ENCODE measurements around the gene ADAMTSL2.

ADAMTSL2 gene

DNA sequence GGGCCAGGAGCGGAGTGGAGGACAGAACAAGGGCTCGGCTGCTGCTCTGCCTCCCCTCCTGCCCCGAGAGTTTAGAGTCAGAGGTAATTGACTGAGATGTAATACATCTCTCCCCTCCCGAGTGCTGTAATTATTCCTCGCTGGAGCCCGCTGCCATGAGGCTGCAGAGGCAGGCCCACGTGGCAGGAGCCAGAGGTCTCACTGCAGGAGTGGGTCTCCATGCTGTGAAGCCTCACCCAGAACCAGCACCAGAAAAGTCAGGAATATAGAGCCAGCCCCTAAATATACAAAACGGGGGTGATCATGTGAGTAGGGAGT lies 72.2 kb downstream of the ADAMTSL2 start:
- no peaks in the 10 kb centered on the region for H3K4me1 Mint-ChIP-seq (ENCODE audit: low read depth)
- H3K27ac Mint-ChIP-seq = no peak overlapping the region
- no peaks in the 10 kb centered on the region for H3K36me3 Mint-ChIP-seq (ENCODE audit: low read depth)
- peaks cover 29% of the 10 kb centered on the region for H3K27me3 Mint-ChIP-seq (ENCODE audit: low read depth)
- no peak overlapping the region for H3K4me3 Mint-ChIP-seq
- no peaks in the 10 kb centered on the region for H3K9me3 Mint-ChIP-seq

DNA sequence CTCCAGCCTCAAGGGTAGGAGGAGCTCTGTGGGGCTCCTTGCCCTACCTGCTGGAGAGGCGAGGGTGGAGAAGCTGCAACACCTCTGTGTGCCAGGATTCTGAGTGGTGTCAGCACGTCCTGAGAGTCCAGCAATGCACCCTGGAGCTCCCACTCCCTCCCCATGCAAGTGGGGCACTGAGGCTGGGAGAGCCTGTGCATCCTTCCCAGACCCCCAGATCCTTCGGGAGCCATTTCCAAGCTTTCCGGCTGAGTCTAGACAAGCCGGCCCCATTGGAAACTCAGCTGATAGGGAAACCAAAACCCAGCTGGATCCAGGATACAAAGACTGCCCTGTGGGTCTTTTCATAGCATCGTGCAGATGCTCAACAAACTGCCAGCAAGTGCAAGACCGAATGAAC lies 72.9 kb downstream of the ADAMTSL2 start:
- no peaks in the 10 kb centered on the region for H3K9me3 Mint-ChIP-seq
- no peaks in the 10 kb centered on the region for H3K36me3 Mint-ChIP-seq (ENCODE audit: low read depth)
- no peaks in the 10 kb centered on the region for H3K4me1 Mint-ChIP-seq (ENCODE audit: low read depth)
- no peak overlapping the region for H3K27ac Mint-ChIP-seq
- H3K27me3 Mint-ChIP-seq (ENCODE audit: low read depth) = peaks cover 31% of the 10 kb centered on the region
- no peak overlapping the region for H3K4me3 Mint-ChIP-seq

DNA sequence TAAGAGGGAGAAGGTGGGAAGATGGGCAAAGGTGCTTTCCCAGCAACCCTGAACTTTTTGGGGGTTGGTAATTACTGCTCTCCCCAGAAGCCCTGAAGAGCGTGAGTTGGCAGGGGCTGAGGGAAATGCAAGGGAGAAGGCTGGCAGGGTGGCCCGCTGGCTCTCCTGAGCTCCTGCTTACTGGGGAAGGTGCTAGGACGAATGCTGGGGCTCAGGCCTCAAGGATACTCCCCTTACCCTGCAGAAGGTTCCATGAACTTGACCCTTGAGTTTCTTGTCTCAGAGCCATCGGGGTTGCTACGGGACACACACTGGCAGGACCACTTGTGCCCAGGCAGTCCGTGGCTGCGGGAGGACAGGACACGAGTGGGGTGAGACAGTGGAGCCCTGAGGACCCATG lies 73.5 kb downstream of the ADAMTSL2 start:
- Mint-ChIP-seq H3K36me3 (ENCODE audit: low read depth) (no peaks in the 10 kb centered on the region), H3K27me3 (ENCODE audit: low read depth) (peaks cover 31% of the 10 kb centered on the region), H3K4me1 (ENCODE audit: low read depth) (no peaks in the 10 kb centered on the region), H3K9me3 (no peaks in the 10 kb centered on the region), H3K27ac (no peak overlapping the region), H3K4me3 (no peak overlapping the region)

DNA sequence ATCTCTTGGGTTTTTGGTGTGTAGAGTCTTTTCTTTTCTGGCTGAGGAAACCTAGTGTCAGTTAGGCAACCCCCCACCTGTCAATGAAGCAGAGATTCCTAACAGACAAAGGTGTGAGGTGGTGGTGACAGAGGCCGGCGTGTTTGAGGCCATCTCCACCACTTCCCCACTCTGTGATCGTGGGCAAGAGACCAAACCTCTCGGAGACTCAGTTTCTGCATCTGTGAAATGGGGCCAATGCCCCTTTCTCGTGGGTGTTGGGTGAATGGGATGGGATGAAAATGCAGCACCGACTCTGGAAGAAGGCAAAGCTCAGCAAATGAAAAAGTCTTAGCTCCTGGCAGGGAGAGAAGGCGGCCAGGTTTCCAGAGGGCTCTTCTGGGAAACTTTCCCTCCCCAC lies 73.9 kb downstream of the ADAMTSL2 start:
- Mint-ChIP-seq H3K27ac (no peak overlapping the region), H3K4me3 (no peak overlapping the region), H3K36me3 (ENCODE audit: low read depth) (no peaks in the 10 kb centered on the region), H3K4me1 (ENCODE audit: low read depth) (no peaks in the 10 kb centered on the region), H3K27me3 (ENCODE audit: low read depth) (peaks cover 31% of the 10 kb centered on the region), H3K9me3 (no peaks in the 10 kb centered on the region)

DNA sequence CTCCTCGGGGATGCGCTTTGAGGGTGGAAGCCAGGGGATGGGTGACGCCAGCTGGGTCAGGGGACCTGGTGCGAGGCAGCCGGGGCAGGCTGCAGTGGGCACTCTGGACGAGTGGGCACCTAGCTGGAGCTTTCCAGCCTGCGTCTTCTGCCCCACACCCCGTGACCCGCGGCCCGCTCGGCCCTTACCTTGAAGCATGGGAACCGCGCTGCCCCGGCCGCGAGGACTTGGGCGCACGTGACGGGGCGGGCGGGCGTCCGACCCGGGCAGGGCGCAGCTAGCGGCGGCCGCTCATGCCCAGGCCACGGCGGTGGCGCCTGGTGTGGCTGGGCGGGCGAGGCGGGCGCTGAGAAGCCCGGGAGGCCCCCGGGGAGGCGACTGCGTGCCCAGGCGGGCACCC lies 74.4 kb downstream of the ADAMTSL2 start:
- H3K27ac Mint-ChIP-seq = no peak overlapping the region
- H3K27me3 Mint-ChIP-seq (ENCODE audit: low read depth) = peaks cover 31% of the 10 kb centered on the region
- H3K4me3 Mint-ChIP-seq = no peak overlapping the region
- no peaks in the 10 kb centered on the region for H3K9me3 Mint-ChIP-seq
- H3K4me1 Mint-ChIP-seq (ENCODE audit: low read depth) = no peaks in the 10 kb centered on the region
- H3K36me3 Mint-ChIP-seq (ENCODE audit: low read depth) = no peaks in the 10 kb centered on the region

DNA sequence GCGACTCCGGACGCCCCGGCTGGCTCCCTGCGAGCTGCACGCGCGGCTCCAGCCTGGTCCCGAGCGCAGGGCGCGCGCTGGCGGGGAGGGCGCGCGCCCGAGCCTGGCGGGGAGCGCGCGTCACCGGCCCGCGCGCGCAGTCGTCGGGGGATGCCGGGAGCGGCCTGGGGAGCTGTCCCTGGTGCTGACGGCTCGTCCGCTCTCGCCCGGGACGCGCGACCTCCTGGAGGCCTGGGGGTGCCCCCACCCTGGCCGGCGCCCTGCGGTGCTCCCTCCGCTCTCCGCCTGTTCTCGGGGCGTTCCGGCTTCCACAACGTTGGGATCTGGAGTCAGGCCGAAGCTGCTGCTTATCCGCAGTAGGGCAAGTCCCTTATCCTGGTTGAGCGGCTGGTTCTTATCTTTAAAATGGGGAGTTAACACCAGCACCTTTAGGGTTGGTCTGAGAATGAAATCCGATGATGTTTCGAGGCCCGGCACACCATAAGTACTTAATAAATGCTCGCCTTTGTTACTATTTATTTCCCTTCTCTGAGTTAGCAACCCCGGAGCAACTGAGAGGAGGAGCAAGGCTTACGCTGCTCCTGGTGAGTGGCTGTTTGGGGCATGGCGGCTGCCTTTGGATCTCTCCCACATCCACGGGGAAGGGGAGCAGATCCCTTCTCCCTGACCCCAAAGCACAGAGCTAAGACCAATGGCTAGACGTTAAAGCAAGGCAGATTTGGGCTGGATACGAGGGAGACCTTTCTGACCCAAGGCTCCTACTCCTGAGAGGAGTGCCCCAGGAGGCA lies 75.0 kb downstream of the ADAMTSL2 start, which contains the start of gene FAM163B:
Gene FAM163B, minus strand, starts transcription at position 79 of the 788 bp plus-strand sequence. CDS start 29,166 bp downstream, outside the sequence.
- H3K27me3 Mint-ChIP-seq (ENCODE audit: low read depth) = peaks cover 31% of the 10 kb centered on the region
- H3K27ac Mint-ChIP-seq = no peak within 1 kb of the TSS
- H3K4me1 Mint-ChIP-seq (ENCODE audit: low read depth) = no peaks in the 10 kb centered on the region
- no peaks in the 10 kb centered on the region for H3K36me3 Mint-ChIP-seq (ENCODE audit: low read depth)
- H3K9me3 Mint-ChIP-seq = no peaks in the 10 kb centered on the region
- no peak within 1 kb of the TSS for H3K4me3 Mint-ChIP-seq

DNA sequence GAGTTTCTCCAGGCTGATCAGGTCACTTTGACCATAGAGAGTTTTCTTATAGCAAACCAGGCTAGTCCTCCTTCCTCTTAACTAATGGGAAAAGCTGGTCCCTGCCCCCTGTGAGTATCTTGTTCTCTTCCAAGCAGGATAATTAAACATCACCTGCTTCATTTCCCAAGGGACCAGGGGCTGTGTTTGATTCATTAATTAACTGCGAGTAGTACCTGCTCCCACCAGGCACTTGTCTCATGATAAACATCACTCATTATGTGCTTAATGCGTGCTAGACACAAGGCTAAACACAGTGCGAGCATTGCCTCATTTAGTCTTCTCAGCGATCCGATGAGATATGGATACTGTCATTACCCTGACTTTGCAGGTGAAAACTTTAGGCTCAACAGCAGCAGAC lies 76.3 kb downstream of the ADAMTSL2 start:
- Mint-ChIP-seq H3K4me3 (no peak overlapping the region), H3K4me1 (ENCODE audit: low read depth) (no peaks in the 10 kb centered on the region), H3K27me3 (ENCODE audit: low read depth) (peaks cover 34% of the 10 kb centered on the region), H3K27ac (no peak overlapping the region), H3K9me3 (no peaks in the 10 kb centered on the region), H3K36me3 (ENCODE audit: low read depth) (no peaks in the 10 kb centered on the region)

DNA sequence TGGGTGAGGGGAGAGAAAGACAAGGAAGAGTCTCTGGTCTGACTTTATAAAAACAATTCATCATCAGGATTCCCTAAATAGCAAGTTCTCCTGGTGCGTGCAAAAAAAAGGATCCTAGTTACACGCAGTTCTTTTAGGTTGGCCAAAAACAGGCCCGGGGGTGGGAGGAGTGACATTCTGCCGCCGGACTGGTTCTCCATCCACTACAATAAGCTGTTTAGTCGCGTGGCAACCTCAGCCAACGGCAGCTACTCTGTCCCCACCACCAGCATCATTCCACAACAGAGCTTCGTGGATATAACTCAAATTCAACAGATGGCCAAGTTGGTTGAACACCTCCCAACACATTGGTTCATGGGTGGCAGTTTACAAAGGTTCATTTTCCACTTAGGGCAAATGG lies 77.5 kb downstream of the ADAMTSL2 start:
- Mint-ChIP-seq H3K4me3 (no peak overlapping the region), H3K36me3 (ENCODE audit: low read depth) (no peaks in the 10 kb centered on the region), H3K27me3 (ENCODE audit: low read depth) (peaks cover 34% of the 10 kb centered on the region), H3K27ac (no peak overlapping the region), H3K4me1 (ENCODE audit: low read depth) (no peaks in the 10 kb centered on the region), H3K9me3 (no peaks in the 10 kb centered on the region)

DNA sequence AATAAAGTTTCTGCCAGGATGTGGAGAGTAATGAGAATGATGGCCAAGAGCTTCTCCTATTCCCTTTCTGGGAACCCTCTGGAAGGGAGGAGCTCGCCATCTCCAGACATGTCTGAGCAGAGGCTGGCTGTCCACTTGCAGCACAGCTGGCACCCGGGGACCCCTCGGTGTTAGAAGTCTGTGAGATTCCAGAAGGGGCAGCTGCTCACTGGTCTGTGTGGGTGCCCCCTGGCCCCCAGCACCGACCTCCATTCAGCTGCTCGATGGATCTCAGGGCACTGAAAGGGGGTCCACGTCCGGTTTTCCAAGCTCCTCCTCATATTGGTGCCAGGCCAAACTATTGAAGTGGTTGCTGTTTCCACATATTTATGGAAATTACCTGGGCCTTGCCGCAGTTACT lies 78.3 kb downstream of the ADAMTSL2 start:
- Mint-ChIP-seq H3K27me3 (ENCODE audit: low read depth) (peaks cover 35% of the 10 kb centered on the region), H3K36me3 (ENCODE audit: low read depth) (no peaks in the 10 kb centered on the region), H3K27ac (no peak overlapping the region), H3K4me1 (ENCODE audit: low read depth) (no peaks in the 10 kb centered on the region), H3K9me3 (no peaks in the 10 kb centered on the region), H3K4me3 (no peak overlapping the region)

DNA sequence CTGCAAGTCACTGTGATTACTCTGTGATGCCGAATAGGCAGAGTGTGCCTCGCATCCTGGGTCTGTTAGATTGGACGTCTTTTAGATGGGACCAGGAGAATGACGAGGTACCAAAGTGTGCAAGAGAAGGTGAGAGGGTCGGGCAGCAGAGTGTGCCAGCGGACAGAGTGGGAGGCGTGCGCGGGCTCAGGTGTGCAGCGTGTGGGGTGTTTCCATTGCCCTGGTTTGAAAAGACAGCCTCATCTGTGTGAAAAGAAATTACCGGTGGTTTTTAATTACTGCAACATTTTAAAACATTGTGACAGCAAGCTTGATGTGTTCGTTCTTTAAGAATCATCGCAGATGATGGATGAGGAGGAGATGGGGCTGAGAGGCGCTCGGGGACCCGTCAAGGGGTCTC lies 78.9 kb downstream of the ADAMTSL2 start:
- Mint-ChIP-seq H3K27ac (no peak overlapping the region), H3K27me3 (ENCODE audit: low read depth) (peaks cover 35% of the 10 kb centered on the region), H3K9me3 (no peaks in the 10 kb centered on the region), H3K4me3 (no peak overlapping the region), H3K4me1 (ENCODE audit: low read depth) (peaks cover 1% of the 10 kb centered on the region), H3K36me3 (ENCODE audit: low read depth) (no peaks in the 10 kb centered on the region)

DNA sequence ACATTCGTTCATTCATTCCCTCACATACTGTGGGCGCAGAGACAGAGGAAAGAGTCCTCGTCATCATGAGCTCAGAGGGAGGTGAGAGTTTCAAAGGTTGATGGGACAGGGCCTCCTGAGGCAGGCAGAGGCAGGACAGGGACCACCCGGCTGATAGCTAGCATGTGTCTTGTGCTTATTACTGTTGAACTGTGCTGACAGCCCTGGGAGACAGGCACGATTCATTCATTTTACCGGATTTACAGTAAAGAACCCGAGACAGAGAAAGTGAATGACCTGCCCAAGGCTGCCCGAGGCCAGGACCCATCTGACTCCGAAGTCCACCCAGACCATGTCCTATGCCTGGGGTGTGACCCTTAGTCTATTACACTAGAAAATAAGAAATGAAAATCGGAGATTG lies 79.6 kb downstream of the ADAMTSL2 start:
- no peaks in the 10 kb centered on the region for H3K36me3 Mint-ChIP-seq (ENCODE audit: low read depth)
- H3K27me3 Mint-ChIP-seq (ENCODE audit: low read depth) = peaks cover 39% of the 10 kb centered on the region
- H3K4me3 Mint-ChIP-seq = no peak overlapping the region
- peaks cover 7% of the 10 kb centered on the region for H3K4me1 Mint-ChIP-seq (ENCODE audit: low read depth)
- no peak overlapping the region for H3K27ac Mint-ChIP-seq
- no peaks in the 10 kb centered on the region for H3K9me3 Mint-ChIP-seq

DNA sequence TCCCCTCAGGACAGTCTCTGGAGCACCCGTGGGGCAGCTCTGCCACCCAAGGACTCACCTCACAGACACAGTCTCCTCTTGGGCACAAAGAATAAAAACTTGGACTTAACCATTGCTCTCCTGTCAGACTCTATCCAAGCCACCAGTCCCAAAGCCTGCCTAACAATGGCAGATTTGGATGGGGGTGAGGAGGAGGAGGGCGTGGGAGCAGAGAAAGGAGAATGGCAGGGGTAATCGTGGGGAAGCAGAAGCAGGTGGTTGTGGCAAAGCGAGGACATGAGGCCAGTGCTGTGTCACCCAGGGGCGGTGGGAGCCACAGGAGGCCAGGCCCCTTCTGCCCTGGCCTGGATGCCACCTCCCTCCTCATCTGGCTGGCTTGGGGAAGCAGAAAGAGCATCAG lies 80.2 kb downstream of the ADAMTSL2 start:
- H3K4me1 Mint-ChIP-seq (ENCODE audit: low read depth) = peaks cover 11% of the 10 kb centered on the region
- no peaks in the 10 kb centered on the region for H3K36me3 Mint-ChIP-seq (ENCODE audit: low read depth)
- H3K4me3 Mint-ChIP-seq = no peak overlapping the region
- no peak overlapping the region for H3K27ac Mint-ChIP-seq
- peaks cover 36% of the 10 kb centered on the region for H3K27me3 Mint-ChIP-seq (ENCODE audit: low read depth)
- H3K9me3 Mint-ChIP-seq = no peaks in the 10 kb centered on the region

DNA sequence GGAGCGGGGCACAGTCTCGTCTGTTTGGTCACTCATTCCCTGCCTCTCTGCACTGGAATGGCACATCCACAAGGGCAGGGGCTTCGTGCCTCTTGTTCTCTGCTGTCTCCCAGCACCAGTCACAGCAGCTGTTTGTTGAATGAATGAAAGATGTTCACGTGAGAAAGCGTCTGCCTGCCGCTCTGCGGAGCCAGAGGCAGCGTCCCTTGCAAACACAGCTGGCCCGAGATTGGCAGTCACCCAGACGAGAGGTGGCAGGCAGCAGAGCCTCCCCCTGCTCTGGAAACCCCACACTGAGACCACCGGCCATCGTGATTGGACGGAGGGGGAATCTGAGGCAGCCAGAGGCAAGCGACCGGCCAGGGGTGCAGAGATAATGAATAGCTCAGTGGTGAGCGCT lies 80.7 kb downstream of the ADAMTSL2 start:
- Mint-ChIP-seq H3K4me3 (no peak overlapping the region), H3K36me3 (ENCODE audit: low read depth) (no peaks in the 10 kb centered on the region), H3K4me1 (ENCODE audit: low read depth) (peaks cover 16% of the 10 kb centered on the region), H3K27me3 (ENCODE audit: low read depth) (peaks cover 32% of the 10 kb centered on the region), H3K9me3 (no peaks in the 10 kb centered on the region), H3K27ac (no peak overlapping the region)

DNA sequence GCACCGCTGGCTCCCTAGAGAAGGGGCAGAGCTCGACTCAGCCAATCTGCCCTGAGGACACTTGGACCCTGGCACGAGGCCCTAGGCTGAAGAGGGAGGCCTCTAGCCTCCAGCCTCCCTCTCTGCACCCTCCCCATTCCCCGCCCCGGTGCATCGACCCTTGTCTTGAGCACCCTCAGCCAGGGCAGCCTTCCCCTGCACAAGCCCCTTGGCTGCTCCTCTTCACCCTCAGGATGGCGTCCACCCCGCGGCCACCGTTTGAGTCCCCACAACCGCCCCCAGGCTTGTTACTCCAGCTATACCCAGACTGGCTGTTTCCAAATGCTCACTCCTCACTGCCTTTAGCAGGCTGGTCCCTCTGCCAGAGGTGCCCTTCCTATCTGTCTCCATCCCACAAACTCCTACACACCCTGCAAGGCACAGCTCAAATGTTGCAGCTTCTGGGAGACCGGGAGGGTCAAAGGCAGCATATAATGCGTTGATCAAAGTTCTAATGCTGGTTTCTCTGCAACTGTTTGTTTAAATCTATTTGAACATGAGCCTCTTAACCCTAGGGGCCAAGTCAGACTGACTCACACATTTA lies 81.2 kb downstream of the ADAMTSL2 start:
- Mint-ChIP-seq H3K27me3 (ENCODE audit: low read depth) (peaks cover 27% of the 10 kb centered on the region), H3K27ac (no peak overlapping the region), H3K4me1 (ENCODE audit: low read depth) (peaks cover 18% of the 10 kb centered on the region), H3K36me3 (ENCODE audit: low read depth) (no peaks in the 10 kb centered on the region), H3K9me3 (no peaks in the 10 kb centered on the region), H3K4me3 (no peak overlapping the region)

DNA sequence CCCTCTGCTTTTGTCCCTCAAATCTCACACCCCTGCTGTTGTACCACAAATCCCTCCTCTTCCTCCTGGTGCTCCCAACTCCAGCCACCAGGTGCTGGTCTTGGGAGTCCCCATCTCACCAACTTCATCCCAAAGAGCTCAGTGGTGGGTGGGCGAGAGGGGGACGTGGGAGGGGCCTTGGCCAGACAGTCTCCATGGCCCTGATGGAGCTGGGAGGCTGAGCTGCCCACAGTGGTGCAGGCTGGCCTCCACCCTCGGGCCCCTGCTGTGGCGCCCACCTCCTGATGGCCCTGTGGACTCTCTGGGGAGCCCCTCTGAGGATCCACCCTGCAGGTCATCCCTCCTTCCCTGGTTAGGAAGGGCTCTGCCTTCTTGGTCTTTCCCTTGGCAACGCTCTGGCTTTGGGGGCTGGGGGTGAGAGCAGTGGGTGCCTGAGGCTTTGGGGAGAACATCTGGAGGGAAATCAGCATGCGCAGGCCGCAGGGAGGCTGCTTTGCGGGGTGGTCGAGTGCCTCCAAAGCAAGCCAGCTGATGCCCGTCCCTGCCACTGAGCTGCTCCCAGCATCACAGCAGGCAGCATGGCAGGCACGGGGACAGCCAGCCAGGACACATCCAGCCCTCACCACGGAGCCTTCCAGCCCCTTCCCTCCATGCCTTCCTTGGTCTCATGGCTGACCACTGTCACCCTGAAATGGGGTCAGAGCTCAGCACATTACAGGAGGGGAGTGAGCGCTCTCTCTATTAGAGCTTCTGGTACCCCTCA lies 82.3 kb downstream of the ADAMTSL2 start:
- Mint-ChIP-seq H3K27ac (no peak overlapping the region), H3K4me3 (no peak overlapping the region), H3K36me3 (ENCODE audit: low read depth) (no peaks in the 10 kb centered on the region), H3K9me3 (peaks cover under 1% of the 10 kb centered on the region), H3K4me1 (ENCODE audit: low read depth) (peaks cover 26% of the 10 kb centered on the region), H3K27me3 (ENCODE audit: low read depth) (peaks cover 15% of the 10 kb centered on the region)
